Lower leg skin (tissue), 4 donors: ENCODE measurements around the gene GNG4. TPM values are rescaled to one million over a fixed set of nuclear protein-coding genes. Genes with fewer than 3 reads are reported as not detected.
"Not testable (repeated sequence)": the region's sequence is repeated elsewhere in the genome, so short reads cannot be mapped to it uniquely, and the experiment has no call there.

Experiments used
- DNase-seq, 2 donors: peaks; one replicate each; pipeline ENCODE4 v3.0.0-alpha.2; 2019; ENCODE audit warnings: low spot score in 2 of 2
- H3K4me3 ChIP-seq: fragments of 200-600 bp; sonication (generic); 2 replicates; pipeline ENCODE4 v1.5.1; 2017; ENCODE audit warnings: mild to moderate bottlenecking, low read depth; ENCODE audit not compliant: poor library complexity, severe bottlenecking
- POLR2A ChIP-seq, 2 donors: fragments of 450-650 bp; IDR thresholded peaks; one replicate each; pipeline ENCODE4 v1.6.1; 2016 to 2017; ENCODE audit warnings: antibody characterized with exemption in 2 of 2, mild to moderate bottlenecking in 1 of 2, moderate library complexity in 1 of 2
- WGBS, 2 donors: methylation state at CpG; one replicate each; pipeline ENCODE4 v1.1.5; 2018; 5-methylcytosine and 5-hydroxymethylcytosine counted together
- intact Hi-C: fragments of 100-400 bp; cut with DNase I; formaldehyde crosslinking; loops from one replicate; pipeline ENCODE4 v1.15.0; 2023; ENCODE audit warnings: low total_unique reads
- total RNA-seq, 4 donors: library from RNA; depleted of rRNA; stranded (reverse); fragments of >200 nt; gene quantifications; one replicate each; pipeline ENCODE4 v1.1.0, GENCODE V29; 2016
- TF ChIP-seq, protein P1 (sequence below), 3 donors: fragments of 450-650 bp; IDR thresholded peaks; one replicate each; pipeline ENCODE4 v1.5.1; 2016; ENCODE audit warnings: antibody characterized with exemption in 3 of 3, mild to moderate bottlenecking in 3 of 3, moderate library complexity in 2 of 3

The GNG4 gene
- total RNA-seq, 4 donors from 2014 or later = 0.12 to 0.39 (median 0.17) TPM; not detected in 1

DNA sequence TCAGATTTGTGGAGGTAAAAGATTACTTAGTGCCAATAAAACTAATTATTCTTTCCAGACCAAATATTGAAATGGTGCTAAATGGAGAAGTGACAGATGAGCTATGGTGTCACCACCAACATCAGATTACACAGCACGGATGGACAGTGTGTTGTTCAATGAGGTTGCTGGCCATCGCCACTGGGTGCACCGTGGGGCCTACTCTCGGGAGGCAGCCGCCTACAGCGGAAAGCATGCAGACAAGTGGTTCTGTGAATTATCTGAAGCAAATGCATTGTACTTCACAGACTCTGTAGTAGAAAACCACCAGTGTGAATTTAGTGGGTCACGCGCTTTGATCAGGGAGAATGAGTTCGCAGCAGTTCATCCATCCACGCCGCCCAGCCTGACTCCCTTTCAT is 42.3 kb downstream of the GNG4 start:
- TF ChIP-seq, protein P1, sequence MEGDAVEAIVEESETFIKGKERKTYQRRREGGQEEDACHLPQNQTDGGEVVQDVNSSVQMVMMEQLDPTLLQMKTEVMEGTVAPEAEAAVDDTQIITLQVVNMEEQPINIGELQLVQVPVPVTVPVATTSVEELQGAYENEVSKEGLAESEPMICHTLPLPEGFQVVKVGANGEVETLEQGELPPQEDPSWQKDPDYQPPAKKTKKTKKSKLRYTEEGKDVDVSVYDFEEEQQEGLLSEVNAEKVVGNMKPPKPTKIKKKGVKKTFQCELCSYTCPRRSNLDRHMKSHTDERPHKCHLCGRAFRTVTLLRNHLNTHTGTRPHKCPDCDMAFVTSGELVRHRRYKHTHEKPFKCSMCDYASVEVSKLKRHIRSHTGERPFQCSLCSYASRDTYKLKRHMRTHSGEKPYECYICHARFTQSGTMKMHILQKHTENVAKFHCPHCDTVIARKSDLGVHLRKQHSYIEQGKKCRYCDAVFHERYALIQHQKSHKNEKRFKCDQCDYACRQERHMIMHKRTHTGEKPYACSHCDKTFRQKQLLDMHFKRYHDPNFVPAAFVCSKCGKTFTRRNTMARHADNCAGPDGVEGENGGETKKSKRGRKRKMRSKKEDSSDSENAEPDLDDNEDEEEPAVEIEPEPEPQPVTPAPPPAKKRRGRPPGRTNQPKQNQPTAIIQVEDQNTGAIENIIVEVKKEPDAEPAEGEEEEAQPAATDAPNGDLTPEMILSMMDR (IDR thresholded peaks at IDR 0.05) = no peak
- no peak for TF ChIP-seq POLR2A (IDR thresholded peaks at IDR 0.05)
- WGBS, 2 donors = 91 to 92% methylated on average over 11 of the region's 11 CpGs
- no peak overlapping the region for H3K4me3 ChIP-seq
- DNase-seq = no peak
- intact Hi-C loops = no loop called here

DNA sequence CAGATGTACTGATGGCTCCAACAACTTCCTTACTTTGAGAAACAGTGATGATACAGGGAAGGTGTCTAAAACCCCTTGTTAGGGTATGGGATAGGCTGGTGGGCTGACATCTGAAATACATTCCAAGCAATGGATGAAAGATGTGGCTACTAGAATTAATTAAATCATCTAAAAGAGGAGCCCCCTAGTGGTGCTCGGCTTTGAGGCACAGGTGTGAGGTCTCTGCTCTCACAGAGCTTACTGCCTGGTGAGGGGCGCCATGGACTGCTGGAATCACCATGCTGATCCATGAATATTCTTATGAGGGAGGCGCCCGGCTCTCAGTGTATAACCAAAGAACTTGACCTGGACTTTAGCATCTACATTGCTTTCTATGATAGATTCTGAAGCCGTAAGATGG is 48.5 kb downstream of the GNG4 start:
- intact Hi-C loops = no loop called here
- TF ChIP-seq, protein P1 (IDR thresholded peaks at IDR 0.05) = no peak
- TF ChIP-seq POLR2A (IDR thresholded peaks at IDR 0.05) = no peak
- DNase-seq = no peak
- WGBS, 2 donors = 82 to 87% methylated on average over 5 of the region's 5 CpGs
- H3K4me3 ChIP-seq = no peak overlapping the region

DNA sequence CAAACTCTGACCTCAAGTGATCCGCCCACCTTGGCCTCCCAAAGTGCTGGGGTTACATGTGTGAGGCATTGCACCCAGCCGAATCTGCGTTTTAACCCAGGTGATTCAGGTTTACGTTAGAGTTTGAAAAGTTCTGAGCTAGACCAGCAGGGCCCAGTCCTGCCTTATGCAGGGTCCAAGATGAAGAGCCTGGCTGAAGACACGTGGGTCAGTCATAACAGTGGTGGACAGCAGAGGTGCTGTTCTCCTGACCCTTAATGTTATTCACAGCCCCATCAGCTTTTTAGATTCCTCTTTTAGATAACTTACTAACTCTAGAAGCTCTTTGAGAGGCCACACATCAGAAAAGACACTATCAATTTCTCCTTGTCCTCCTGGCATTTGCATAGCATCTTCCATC is 50.0 kb downstream of the GNG4 start:
- H3K4me3 ChIP-seq = no peak overlapping the region
- 90 to 94% methylated on average over 5 of the region's 5 CpGs for WGBS, 2 donors
- no peak for DNase-seq
- intact Hi-C loops = no loop called here
- TF ChIP-seq, protein P1 (IDR thresholded peaks at IDR 0.05) = no peak
- no peak for TF ChIP-seq POLR2A (IDR thresholded peaks at IDR 0.05)

DNA sequence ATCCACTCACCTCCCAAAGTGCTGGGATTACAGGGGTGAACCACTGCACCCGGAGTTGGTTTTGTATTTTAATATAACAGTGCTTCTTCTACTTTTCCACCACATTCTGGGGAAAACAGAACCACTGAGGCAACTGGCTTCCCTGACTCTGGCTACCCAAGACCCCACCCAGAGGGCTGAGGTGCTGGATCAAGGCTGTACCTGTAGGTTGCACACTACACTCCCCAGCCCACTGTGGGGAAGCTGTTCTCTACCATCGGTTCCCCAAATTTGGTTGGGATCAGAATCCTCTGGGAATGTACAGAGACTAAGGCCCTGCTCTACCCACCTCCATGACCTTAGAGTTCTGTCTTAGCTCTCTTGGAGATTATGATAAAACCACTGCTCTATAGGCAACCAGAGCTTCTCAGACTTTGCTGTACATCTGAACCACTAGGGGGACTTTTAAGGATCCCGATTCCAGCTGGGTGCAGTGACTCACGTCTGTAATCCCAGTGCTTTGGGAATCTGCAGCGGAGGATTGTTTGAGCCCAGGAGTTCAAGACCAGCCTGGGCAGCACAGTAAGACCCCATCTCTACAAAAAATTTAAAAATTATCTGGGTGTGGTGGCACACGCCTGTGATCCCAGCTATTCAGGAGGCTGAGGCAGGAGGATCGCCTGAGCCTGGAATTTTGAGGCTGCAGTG is 51.6 kb downstream of the GNG4 start:
- intact Hi-C loops = no loop called here
- H3K4me3 ChIP-seq = no peak overlapping the region
- TF ChIP-seq, protein P1 (IDR thresholded peaks at IDR 0.05) = no peak
- no peak for TF ChIP-seq POLR2A (IDR thresholded peaks at IDR 0.05)
- WGBS, 2 donors = 67 to 75% methylated on average over 7 of the region's 7 CpGs
- no peak for DNase-seq

DNA sequence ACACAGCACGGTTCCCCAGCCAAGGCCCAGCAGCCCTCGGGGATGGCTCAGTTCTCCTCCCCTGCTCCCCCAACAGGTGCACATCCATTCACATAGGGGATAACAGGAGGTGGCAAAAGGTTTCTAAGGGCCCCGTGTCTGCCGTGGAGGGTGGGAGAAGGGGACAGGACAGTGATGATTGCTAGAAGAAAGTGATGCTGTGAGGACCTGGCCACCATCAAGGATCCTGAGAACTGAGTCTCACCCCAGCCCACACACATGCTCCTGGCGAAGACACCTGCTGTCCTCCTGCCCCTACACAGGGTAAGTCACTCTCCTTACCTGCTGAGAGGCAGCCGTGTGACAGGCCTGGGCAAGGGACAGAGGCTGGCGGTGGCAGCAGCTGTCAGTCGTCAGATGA is 54.5 kb downstream of the GNG4 start:
- TF ChIP-seq POLR2A (IDR thresholded peaks at IDR 0.05) = no peak
- TF ChIP-seq, protein P1 (IDR thresholded peaks at IDR 0.05) = no peak
- DNase-seq = no peak
- intact Hi-C loops = no loop called here
- WGBS, 2 donors = 82 to 84% methylated on average over 8 of the region's 8 CpGs
- H3K4me3 ChIP-seq = no peak overlapping the region

DNA sequence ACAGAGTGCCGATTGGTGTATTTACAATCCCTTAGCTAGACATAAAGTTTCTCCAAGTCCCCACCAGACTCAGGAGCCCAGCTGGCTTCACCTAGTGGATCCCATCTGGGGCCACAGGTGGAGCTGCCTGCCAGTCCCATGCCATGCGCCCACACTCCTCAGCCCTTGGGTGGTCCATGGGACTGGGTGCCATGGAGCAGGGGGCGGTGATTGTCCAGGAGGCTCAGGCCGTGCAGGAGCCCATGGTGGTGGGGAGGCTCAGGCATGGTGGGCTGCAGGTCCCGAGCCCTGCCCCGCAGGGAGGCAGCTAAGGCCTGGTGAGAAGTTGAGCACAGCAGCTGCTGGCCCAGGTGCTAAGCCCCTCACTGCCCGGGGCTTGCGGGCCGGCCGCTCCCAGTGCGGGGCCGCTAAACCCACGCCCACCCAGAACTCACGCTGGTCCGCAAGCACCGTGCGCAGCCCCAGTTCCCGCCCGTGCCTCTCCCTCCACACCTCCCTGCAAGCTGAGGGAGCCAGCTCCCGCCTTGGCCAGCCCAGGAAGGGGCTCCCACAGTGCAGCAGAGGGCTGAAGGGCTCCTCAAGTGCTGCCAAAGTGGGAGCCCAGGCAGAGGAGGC is 55.2 kb downstream of the GNG4 start:
- WGBS, 2 donors = 92 to 94% methylated on average over 19 to 20 of the region's 20 CpGs
- intact Hi-C loops, H3K4me3 ChIP-seq, DNase-seq: not testable (repeated sequence)
